Lung (tissue), 12 donors: Measurements from ENCODE around the gene SPTSSB. TPM values are rescaled to one million over a fixed set of nuclear protein-coding genes. Genes with fewer than 3 reads are reported as not detected.
A peak's percentile ranks its signal among the peaks of the same experiment; 100 is the strongest.

ENCODE experiments used
- ATAC-seq: fragments of 200-7000 bp; cut with Tn5 transposase; one replicate; pipeline ENCODE4 v1.9.1; 2020; ENCODE audit warnings: moderate number of reproducible peaks; ENCODE audit not compliant: insufficient read depth, low FRiP score
- DNase-seq, 3 donors: peaks; one replicate each; pipeline ENCODE4 v3.0.0-alpha.2; 2013 to 2017
- H3K27ac ChIP-seq, 2 donors: one replicate each; pipeline ENCODE4 v1.5.1; 2013; ENCODE audit warnings: mild to moderate bottlenecking in 2 of 2, moderate library complexity in 2 of 2, control low read depth in 1 of 2, inconsistent platforms in 1 of 2, low read depth in 1 of 2, low read length in 1 of 2
- H3K27me3 ChIP-seq, 3 donors: one replicate each; pipeline ENCODE4 v1.5.1; 2013; ENCODE audit warnings: low read length in 2 of 3; ENCODE audit not compliant: control insufficient read depth in 3 of 3, insufficient read depth in 3 of 3
- H3K36me3 ChIP-seq, 4 donors: one replicate each; pipeline ENCODE4 v1.5.1; 2013; ENCODE audit warnings: low read length in 4 of 4, mild to moderate bottlenecking in 1 of 4, moderate library complexity in 1 of 4; ENCODE audit not compliant: control insufficient read depth in 4 of 4, insufficient read depth in 4 of 4
- H3K4me1 ChIP-seq, 5 donors: one replicate each; pipeline ENCODE4 v1.5.1; 2013; ENCODE audit warnings: low read length in 5 of 5, mild to moderate bottlenecking in 2 of 5, moderate library complexity in 1 of 5; ENCODE audit not compliant: control insufficient read depth in 5 of 5, insufficient read depth in 5 of 5
- H3K4me3 ChIP-seq: one replicate; pipeline ENCODE4 v1.5.1; 2013; ENCODE audit warnings: mild to moderate bottlenecking, control low read depth, moderate library complexity
- H3K9ac ChIP-seq, 2 donors: one replicate each; pipeline ENCODE4 v1.5.1; 2013; ENCODE audit warnings: low read length in 2 of 2, control low read depth in 1 of 2; ENCODE audit not compliant: insufficient read depth in 1 of 2
- H3K9me3 ChIP-seq, 4 donors: one replicate each; pipeline ENCODE4 v1.5.1; 2013; ENCODE audit warnings: low read length in 3 of 4, mild to moderate bottlenecking in 1 of 4, moderate library complexity in 1 of 4; ENCODE audit not compliant: control insufficient read depth in 4 of 4, insufficient read depth in 3 of 4
- WGBS, 2 donors: extraction: QIAGEN DNeasy Blood & Tissue Kit; methylation state at CpG; one replicate each; pipeline ENCODE4 v1.1.7; 2013; 5-methylcytosine and 5-hydroxymethylcytosine counted together
- polyA plus RNA-seq, 2 donors: library from polyadenylated mRNA; stranded (reverse); fragments of 200-250 nt; gene quantifications; one replicate each; pipeline ENCODE4 v1.2.1, GENCODE V29; 2013
- total RNA-seq, 2 donors: library from RNA; depleted of rRNA in 1 of 2; stranded (reverse); fragments of >200 nt in 1 of 2; gene quantifications; one replicate each; pipeline ENCODE4 v1.2.1, GENCODE V29; 2014 to 2021
- TF ChIP-seq, protein P1 (sequence below): IDR thresholded peaks from 2 replicates; pipeline ENCODE4 v1.5.1; 2012; ENCODE audit warnings: mild to moderate bottlenecking; ENCODE audit errors: control extremely low read depth, extremely low read depth
- donor health status: control.
- donor health status: control.
- donor health status: Bipolar disorder and iron deficiency.
- donor health status: healthy.
- donor health status: DM: yes; HTN: yes; CAD: no.

SPTSSB gene
- total and polyA plus RNA-seq, 4 donors = 0.08 to 0.23 (median 0.20) TPM; not detected in 1

GRCh38 chr3:161395115-161396012 is 24.0 kb upstream of the SPTSSB start:
- DNase-seq (no peak), ATAC-seq (no peak)
- H3K27ac ChIP-seq = no peak overlapping the region
- no peaks in the 10 kb centered on the region for H3K9me3 ChIP-seq
- TF ChIP-seq, protein P1, sequence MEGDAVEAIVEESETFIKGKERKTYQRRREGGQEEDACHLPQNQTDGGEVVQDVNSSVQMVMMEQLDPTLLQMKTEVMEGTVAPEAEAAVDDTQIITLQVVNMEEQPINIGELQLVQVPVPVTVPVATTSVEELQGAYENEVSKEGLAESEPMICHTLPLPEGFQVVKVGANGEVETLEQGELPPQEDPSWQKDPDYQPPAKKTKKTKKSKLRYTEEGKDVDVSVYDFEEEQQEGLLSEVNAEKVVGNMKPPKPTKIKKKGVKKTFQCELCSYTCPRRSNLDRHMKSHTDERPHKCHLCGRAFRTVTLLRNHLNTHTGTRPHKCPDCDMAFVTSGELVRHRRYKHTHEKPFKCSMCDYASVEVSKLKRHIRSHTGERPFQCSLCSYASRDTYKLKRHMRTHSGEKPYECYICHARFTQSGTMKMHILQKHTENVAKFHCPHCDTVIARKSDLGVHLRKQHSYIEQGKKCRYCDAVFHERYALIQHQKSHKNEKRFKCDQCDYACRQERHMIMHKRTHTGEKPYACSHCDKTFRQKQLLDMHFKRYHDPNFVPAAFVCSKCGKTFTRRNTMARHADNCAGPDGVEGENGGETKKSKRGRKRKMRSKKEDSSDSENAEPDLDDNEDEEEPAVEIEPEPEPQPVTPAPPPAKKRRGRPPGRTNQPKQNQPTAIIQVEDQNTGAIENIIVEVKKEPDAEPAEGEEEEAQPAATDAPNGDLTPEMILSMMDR = no peak
- peaks cover 0 to 7% (median 0%) of the 10 kb centered on the region in 5 donors for H3K4me1 ChIP-seq
- WGBS, 2 donors = 56 to 58% methylated on average over 6 of the region's 6 CpGs
- no peaks in the 10 kb centered on the region for H3K27me3 ChIP-seq
- no peak overlapping the region for H3K9ac ChIP-seq
- H3K36me3 ChIP-seq = no peaks in the 10 kb centered on the region
- H3K4me3 ChIP-seq = no peak overlapping the region

DNA sequence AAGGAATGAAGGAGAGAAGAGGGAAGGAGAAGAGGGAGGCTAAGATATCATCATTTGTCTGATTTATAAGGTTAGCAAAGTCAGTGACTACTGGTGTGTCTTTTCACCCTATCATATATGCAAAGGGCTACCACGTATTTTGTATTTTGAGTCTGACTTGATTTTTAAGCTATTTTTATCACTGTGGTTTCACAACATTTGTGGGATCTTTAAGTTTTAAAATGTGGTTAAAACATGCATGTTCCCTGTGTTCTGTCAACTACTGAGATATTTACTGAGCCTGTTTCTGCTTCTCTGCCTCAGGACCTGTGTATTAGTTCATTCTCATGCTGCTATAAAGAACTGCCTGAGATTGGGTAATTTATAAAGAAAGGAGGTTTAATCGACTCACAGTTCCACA is 22.5 kb upstream of the SPTSSB start:
- Histone ChIP-seq H3K27ac (no peak overlapping the region), H3K36me3 (no peaks in the 10 kb centered on the region), H3K4me3 (no peak overlapping the region), H3K9ac (no peak overlapping the region), H3K27me3 (no peaks in the 10 kb centered on the region), H3K9me3 (peaks cover 0 to 3% (median 0%) of the 10 kb centered on the region in 4 donors), H3K4me1 (peaks cover 0 to 7% (median 0%) of the 10 kb centered on the region in 5 donors)
- DNase-seq (no peak), ATAC-seq (no peak)
- WGBS, 2 donors = 33 to 41% methylated on average over 2 of the region's 2 CpGs
- TF ChIP-seq, protein P1 = no peak

DNA sequence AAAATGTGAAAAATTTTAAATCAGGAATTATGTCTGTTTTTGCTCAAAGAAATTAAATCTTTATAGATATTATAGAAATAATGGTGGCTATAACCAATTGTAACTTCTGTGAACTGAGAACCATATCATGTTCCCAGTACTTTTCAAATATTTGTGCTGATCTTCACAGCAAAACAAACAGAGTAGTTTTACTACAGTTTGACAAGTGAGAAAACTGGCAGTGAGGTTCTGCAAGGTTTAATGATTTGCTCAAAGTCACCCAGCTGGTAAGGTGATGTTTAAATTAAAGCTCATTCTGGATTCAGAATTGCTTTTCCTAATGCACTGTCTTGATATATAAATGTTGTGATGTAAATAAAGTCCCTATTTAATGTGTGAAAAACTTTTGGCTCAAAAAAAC is 22.0 kb upstream of the SPTSSB start:
- H3K9ac ChIP-seq = no peak overlapping the region

More for the DNA sequence above, 22.0 kb upstream of the SPTSSB start:
- ATAC-seq (no peak), DNase-seq (peak in 2 of 3 donors; percentile 22 to 52)
- Histone ChIP-seq H3K36me3 (no peaks in the 10 kb centered on the region), H3K4me3 (no peak overlapping the region), H3K27ac (no peak overlapping the region), H3K27me3 (no peaks in the 10 kb centered on the region), H3K9me3 (peaks cover 0 to 3% (median 0%) of the 10 kb centered on the region in 4 donors), H3K4me1 (peaks cover 0 to 7% (median 0%) of the 10 kb centered on the region in 5 donors)
- TF ChIP-seq, protein P1 = no peak
